ENCODE measurements around the gene STXBP4.

DNA sequence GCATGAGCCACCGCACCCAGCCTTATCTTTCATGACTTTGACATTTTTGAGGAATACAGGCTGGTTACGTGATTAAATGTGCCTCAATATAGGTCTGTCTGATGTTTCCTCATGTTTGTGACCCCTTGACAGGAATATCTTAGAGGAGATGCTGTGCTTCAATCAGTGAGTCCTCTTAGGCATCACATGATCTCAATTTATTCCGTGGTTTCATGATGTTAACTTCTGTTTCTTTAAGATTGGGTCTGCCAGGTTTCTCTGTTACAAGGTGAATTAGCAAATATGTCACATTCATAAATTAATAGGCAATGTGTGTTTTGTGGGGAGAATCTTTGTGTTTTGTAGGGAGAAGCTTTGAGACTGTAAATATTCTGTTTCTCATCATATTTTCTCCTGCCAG lies 3.3 kb downstream of the STXBP4 start:
- TF ChIP-seq CREB5 (CRISPR knock-in tag; IDR thresholded peaks at IDR 0.05; ENCODE audit: low read depth) (no peak), ZFP3 (CRISPR knock-in tag; IDR thresholded peaks at IDR 0.05) (no peak), PATZ1 (CRISPR knock-in tag; IDR thresholded peaks at IDR 0.05; ENCODE audit: borderline replicate concordance) (no peak), CSDC2 (CRISPR knock-in tag; IDR thresholded peaks at IDR 0.05) (no peak), ZNF8 (CRISPR knock-in tag; IDR thresholded peaks at IDR 0.05) (no peak)
- TF ChIP-seq, protein P1, sequence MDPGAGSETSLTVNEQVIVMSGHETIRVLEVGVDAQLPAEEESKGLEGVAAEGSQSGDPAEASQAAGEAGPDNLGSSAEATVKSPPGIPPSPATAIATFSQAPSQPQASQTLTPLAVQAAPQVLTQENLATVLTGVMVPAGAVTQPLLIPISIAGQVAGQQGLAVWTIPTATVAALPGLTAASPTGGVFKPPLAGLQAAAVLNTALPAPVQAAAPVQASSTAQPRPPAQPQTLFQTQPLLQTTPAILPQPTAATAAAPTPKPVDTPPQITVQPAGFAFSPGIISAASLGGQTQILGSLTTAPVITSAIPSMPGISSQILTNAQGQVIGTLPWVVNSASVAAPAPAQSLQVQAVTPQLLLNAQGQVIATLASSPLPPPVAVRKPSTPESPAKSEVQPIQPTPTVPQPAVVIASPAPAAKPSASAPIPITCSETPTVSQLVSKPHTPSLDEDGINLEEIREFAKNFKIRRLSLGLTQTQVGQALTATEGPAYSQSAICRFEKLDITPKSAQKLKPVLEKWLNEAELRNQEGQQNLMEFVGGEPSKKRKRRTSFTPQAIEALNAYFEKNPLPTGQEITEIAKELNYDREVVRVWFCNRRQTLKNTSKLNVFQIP (CRISPR knock-in tag; IDR thresholded peaks at IDR 0.05; ENCODE audit: borderline replicate concordance, low read depth) = no peak
